GM18505 (cell line): ENCODE results near the gene COX6B1.
"Not testable (repeated sequence)": the region's sequence is repeated elsewhere in the genome, so short reads cannot be mapped to it uniquely, and the experiment has no call there.

Experiments
- ATAC-seq: cut with Tn5 transposase; IDR thresholded peaks from one replicate; pipeline ENCODE4 v1.9.1; 2021; ENCODE audit not compliant: unreplicated experiment
- POLR2A ChIP-seq: IDR thresholded peaks from 4 replicates; pipeline ENCODE4 v1.6.1; 2011; ENCODE audit warnings: borderline replicate concordance; ENCODE audit not compliant: insufficient read depth, insufficient read length; ENCODE audit errors: extremely low read depth

The COX6B1 gene, protein sequence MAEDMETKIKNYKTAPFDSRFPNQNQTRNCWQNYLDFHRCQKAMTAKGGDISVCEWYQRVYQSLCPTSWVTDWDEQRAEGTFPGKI

DNA sequence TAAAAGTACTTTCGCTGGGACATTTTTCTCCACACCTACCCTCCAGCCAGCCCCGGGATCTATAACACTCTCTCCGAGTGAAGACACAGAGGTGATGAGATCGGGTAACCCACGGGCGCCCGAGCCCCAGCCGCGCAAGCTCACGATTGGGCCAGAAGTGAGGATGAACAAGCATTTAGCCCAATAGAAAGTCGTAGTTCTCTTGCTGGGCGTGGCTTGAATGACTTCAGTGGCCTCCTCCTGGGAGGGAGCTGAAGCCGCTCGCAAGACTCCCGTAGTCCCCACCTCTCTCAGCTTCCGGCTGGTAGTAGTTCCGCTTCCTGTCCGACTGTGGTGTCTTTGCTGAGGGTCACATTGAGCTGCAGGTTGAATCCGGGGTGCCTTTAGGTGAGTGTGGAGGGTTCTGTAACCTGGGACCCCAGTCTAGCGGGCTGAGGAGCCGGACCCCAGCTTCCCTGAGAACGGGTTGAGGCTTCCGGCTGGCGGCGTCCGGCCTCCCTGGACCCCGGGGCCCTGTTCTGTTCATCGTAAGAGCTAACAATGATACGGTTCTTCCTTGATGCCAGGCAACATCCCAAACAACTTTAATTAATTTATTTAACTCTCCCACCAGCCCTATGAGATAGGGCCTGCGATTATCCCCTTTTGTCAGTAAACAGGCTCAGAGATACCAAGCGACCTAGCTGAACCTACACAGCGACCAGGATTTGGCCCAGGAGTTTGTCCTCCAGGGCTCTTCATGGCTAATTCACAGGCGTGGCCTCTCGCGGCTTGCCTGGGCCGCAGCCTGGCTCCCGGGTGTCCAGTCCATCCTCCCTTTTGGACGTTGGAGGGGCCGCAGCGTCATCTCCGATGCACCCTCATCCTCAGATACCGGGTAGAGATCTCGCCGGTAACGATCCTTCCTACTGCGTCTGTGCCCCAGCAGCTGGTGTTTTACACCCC, at the start of gene COX6B1:
Gene COX6B1 (plus strand): TSS at position 307 of the 945 bp plus-strand sequence. CDS start 2,921 bp downstream, outside the sequence.
- TF ChIP-seq POLR2A = peak; percentile 93

DNA sequence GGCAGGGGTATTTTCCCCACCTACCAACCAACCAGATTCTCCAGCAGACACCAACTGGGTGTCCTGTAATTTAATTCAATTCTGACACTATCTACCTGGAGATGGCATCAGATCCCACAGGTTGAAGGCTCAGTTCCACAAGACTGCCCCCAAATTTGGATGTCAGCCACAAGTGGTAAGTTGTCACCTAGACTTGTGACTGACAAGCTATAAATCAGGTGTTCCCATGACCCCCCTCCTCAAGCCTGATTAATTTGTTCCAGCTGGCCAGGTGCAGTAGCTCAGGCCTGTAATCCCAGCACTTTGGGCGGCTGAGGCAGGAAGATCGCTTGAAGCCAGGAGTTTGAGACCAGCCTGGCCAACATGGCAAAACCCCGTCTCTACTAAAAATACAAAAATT, 46.2 kb upstream of the COX6B1 start:
- no peak for TF ChIP-seq POLR2A
- no peak for ATAC-seq

More for the DNA sequence above, at the start of gene COX6B1:
- ATAC-seq = peak; percentile 40

DNA sequence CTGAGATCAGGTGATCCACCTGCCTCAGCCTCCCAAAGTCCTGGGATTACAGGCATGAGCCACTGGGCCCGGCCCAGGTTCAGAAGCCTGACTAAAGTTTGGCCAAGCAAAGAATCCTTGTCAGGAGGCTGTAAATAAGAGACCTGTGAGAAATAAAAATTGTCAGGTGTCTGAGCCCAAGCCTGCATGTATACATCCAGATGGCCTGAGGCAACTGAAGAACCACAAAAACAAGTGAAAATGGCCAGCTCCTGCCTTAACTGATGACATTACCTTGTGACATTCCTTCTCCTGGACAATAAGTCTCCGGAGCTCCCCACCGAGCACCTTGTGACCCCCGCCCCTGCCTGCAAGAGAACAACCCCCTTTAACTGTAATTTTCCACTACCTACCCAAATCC, 43.7 kb upstream of the COX6B1 start:
- ATAC-seq = not testable (repeated sequence)

DNA sequence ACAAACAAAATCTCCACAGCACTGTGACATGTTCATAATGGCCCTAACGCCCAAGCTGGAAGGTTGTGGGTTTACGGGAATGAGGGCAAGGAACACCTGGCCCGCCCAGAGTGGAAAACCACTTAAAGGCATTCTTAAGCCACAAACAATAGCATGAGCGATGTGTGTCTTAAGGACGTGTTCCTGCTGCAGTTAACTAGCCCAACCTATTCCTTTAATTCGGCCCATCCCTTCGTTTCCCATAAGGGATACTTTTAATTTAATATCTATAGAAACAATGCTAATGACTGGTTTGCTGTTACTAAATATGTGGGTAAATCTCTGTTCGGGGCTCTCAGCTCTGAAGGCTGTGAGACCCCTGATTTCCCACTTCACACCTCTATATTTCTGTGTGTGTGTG, 41.0 kb upstream of the COX6B1 start:
- not testable (repeated sequence) for ATAC-seq

DNA sequence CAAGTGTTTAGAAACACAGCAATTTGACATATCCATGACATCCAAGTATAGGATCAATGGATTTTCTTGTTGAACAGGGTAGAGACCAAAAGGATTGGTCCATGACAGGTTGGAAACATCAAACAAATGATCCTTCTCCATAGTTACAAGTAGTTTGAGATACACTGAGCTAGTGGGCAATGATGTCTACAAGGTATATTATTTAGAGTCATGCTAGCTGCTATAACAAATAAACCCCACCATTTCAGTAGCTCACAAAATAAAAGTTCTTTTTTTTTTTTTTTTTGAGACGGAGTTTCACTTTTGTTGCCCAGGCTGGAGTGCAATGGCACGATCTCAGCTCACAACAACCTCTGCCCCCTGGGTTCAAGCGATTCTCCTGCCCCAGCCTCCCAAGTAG, 40.5 kb upstream of the COX6B1 start:
- no peak for ATAC-seq
- TF ChIP-seq POLR2A = no peak

DNA sequence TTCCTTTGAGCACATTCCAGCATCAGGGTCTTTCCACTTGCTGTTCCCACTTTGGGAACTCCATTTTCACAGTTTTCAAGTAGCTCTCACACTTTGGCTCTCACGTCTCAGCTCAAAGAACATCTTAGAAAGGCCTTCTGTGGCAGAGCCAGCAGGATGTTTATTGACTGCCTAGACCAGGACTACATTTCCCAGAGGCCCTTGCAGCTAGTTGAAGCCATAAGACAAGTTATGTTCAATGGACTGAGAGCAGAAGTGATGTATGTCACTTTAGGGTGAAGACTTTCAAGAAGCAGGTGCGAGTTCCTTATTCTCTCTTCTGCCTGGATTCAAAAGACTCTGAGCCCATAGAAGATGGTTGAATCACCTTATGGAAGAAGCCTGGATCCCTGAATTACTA, 39.9 kb upstream of the COX6B1 start:
- no peak for TF ChIP-seq POLR2A
- no peak for ATAC-seq

DNA sequence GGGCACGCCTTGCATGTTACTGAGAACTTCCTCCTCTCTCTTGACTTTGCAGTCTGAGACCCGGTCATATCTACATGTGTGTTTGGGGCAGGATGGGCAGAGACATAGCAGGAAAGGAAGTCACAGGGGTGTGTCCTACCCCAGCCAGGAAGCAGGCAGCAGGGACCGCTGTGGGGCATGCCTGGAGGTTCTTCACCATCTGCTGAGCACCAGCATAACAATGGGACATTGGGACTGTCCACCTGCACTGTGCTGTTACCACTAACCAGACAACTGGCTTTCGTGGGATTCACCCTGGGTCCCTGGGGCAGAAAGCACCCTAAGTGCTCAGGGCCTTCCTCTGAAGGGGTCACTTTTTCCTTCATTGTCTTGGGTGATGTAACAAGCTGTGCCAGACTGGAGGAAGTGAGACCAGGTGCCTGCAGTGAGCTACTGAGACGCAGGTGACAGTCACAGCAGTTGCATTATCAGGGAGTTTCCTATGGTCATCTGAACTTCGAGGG, 38.2 kb upstream of the COX6B1 start:
- ATAC-seq = no peak
- peak; percentile 33 for TF ChIP-seq POLR2A

DNA sequence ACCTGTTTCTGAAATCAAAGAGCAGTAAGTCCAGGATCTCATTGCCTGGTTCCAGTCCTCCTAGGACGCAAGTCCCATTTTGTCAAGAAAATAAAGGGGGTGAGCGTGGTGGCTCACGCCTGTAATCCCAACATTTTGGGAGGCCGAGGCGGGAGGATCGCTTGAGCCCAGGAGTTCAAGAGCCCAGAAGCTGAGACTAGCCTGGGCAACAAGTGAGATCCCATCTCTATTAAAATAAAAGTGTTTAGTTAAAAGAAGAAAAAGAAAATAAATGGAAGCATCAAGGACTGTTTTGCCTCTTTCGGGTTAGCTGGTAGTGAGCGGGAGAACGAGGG, 35.9 kb upstream of the COX6B1 start:
- no peak for TF ChIP-seq POLR2A
- no peak for ATAC-seq

DNA sequence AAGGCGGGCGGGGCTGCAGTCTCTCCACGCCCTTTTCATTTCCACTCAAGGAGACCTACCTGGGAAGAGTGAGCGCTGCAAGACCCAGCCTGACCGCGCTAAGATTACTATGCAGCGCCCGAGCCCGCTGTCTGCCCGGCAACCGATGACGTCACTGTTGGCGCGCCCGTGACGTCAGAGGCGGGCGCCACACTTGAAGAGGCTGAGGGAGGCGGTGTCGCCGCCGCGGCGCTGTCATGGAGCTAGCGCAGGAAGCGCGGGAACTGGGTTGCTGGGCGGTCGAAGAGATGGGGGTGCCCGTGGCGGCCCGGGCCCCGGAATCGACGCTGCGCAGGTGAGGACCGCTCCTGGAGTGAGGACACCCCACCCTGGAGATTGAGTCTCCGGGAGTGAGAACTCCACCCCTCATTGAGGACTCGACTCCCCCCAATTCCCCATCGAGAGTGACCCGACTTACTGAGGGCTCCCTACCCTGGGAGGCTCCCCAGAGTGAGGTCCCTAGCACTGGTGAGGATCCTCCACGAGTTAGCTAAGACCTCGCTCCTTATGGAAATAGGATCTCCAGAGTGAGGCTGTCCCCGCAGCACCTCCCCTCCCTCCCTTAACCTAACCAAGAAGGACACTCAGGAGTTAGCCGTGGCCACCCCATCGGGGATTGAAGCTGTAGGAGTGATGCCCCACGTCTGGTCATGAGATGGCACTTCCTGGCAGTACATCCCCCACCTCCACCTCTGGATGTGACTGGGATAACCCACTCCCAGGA, 35.4 kb upstream of the COX6B1 start, which contains the start of gene HAUS5:
Gene HAUS5 (plus strand): TSS at position 177 of the 763 bp plus-strand sequence. CDS start 60 bp downstream, at position 237.
- TF ChIP-seq POLR2A = peak; percentile 74
- ATAC-seq = peak; percentile 89

DNA sequence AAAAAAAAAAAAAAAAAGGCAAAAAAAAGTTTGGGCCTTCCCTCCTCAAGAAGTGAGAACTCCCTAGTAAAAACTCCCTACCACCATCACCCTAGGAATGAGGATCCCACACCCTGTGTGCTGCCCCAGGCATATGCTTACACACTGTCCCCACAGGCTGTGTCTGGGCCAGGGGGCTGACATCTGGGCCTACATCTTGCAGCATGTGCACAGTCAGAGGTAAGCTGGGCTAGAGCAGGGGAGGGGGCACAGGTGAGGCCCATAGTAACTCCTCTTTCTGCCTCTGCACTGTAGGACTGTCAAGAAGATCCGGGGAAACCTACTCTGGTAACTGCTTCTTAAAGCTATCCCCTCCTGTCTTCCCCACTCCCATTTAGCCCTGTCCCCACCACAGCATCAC, 34.5 kb upstream of the COX6B1 start:
- ATAC-seq = no peak

DNA sequence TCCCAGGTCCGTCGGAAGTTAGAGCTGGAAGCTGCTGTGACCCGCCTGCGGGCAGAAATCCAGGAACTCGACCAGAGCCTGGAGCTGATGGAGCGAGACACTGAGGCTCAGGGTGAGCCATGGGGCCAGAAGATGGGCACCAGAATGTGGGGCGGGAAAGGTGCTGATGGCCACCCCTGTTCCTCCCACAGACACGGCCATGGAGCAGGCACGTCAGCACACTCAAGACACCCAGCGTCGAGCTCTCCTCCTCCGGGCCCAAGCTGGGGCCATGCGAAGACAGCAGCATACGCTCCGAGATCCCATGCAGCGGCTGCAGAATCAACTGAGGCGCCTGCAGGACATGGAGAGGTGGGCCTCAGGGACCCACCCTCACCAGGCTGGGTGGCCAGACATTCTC, 33.1 kb upstream of the COX6B1 start:
- TF ChIP-seq POLR2A = no peak
- no peak for ATAC-seq

More for the DNA sequence above, 34.5 kb upstream of the COX6B1 start:
- no peak for TF ChIP-seq POLR2A

DNA sequence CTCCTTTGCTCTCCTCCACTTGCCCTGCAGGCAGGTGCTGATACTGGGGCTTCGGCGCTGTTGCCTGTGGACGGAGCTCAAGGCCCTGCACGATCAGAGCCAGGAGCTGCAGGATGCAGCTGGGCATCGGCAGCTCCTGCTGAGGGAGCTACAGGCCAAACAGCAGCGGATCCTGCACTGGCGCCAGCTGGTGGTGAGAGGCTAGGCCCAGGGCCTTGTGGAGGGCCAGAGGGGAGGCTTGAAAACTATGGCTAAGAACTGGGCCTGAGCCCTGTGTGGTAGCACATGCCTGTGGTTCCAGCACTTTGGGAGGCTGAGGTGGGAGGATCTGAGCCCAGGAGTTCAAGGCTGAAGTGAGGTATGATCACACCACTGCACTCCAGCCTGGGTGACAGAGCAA, 29.3 kb upstream of the COX6B1 start:
- no peak for TF ChIP-seq POLR2A
- no peak for ATAC-seq

DNA sequence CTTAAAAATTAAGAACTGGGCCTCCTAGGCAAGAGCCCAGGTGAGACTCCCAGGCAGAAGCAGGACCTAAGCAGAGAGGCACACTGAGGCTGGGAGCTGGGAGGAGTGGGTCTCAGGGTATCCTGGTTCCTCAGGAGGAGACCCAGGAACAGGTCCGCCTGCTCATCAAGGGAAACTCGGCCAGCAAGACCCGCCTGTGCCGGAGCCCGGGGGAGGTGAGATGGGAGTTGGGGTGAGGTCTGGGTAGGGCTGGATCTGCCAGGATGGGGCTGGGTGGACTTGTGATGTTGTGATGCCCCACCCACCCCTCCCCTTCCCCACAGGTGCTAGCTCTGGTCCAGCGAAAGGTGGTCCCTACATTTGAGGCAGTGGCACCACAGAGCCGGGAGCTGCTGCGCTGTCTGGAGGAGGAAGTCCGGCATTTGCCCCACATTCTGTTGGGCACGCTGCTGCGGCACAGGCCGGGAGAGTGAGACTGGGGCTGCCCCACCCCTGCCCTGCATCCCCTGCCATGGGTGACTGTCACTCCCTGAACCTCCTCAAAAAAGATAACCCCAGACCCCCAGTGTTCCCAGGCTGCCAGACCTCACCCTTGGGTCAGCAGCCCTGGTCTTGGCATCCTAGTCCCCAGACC, 28.7 kb upstream of the COX6B1 start:
- ATAC-seq = no peak
- TF ChIP-seq POLR2A = no peak

DNA sequence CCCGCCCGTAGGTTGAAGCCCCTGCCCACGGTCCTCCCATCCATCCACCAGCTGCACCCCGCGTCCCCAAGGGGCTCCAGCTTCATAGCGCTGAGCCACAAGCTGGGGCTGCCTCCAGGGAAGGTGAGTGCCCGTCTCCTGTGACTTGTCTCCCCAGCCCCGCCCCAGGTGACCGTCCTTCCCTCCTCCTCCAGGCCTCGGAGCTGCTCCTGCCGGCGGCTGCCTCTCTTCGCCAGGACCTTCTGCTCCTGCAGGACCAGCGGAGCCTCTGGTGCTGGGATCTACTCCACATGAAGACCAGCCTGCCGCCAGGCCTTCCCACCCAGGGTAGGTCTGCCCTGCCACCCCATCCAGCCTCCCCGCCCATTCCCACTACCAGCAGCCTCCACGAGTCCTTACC, 28.1 kb upstream of the COX6B1 start:
- no peak for TF ChIP-seq POLR2A
- no peak for ATAC-seq

DNA sequence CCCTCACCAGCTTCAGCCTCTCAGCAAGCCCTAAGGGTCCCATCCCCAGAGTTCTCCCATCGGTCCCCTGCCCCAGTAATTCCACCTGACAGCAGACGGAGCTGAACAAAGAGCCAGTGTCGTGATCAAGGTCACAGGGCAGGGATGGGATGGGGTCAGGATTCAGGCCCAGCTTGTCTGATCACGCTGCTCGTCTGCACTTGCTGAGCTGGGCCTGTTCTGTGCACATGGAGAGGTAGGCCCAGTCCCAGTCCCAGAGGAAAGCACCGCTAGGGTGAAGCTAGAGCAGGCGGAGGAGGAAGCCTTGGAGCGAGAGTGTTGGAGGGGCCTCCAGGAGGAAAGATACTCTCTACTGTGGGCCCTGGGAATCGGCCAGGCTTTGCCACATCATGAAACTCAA, 26.4 kb upstream of the COX6B1 start:
- ATAC-seq = no peak
- TF ChIP-seq POLR2A = no peak
